HG02870 (cell line): ENCODE results near the gene PLEKHA1.

Experiments used
- ATAC-seq: cut with Tn5 transposase; IDR thresholded peaks from one replicate; pipeline ENCODE4 v1.9.1; 2021; ENCODE audit warnings: mild to moderate bottlenecking, moderate library complexity; ENCODE audit not compliant: unreplicated experiment

PLEKHA1 gene

GRCh38 chr10:122459561-122460273 lies 85.2 kb downstream of the PLEKHA1 start:
- no peak for ATAC-seq

GRCh38 chr10:122460891-122461293 lies 86.4 kb downstream of the PLEKHA1 start:
- ATAC-seq = no peak

GRCh38 chr10:122461367-122461728 lies 86.8 kb downstream of the PLEKHA1 start, which contains the start of gene HTRA1:
Gene HTRA1, plus strand, starts transcription at chr10:122461553. Its CDS starts 100 bp downstream, at chr10:122461653.
- no peak for ATAC-seq

GRCh38 chr10:122461729-122462532 lies 87.4 kb downstream of the PLEKHA1 start:
- no peak for ATAC-seq

GRCh38 chr10:122462533-122463465 lies 88.3 kb downstream of the PLEKHA1 start:
- ATAC-seq = no peak

GRCh38 chr10:122463466-122464249 lies 89.2 kb downstream of the PLEKHA1 start:
- no peak for ATAC-seq

- no peak for ATAC-seq
Observed at GRCh38 chr10:122464250-122464510, 89.7 kb downstream of the PLEKHA1 start.

GRCh38 chr10:122464586-122464985 lies 90.1 kb downstream of the PLEKHA1 start:
- no peak for ATAC-seq

GRCh38 chr10:122465401-122466040 lies 91.0 kb downstream of the PLEKHA1 start:
- no peak for ATAC-seq

- ATAC-seq = no peak
Observed at GRCh38 chr10:122466951-122467381, 92.5 kb downstream of the PLEKHA1 start.

- ATAC-seq = no peak
Observed at GRCh38 chr10:122467701-122468100, 93.2 kb downstream of the PLEKHA1 start.

- ATAC-seq = no peak
Observed at GRCh38 chr10:122468307-122468925, 93.9 kb downstream of the PLEKHA1 start.

GRCh38 chr10:122468926-122469781 lies 94.6 kb downstream of the PLEKHA1 start:
- no peak for ATAC-seq

- no peak for ATAC-seq
Observed at GRCh38 chr10:122469848-122470247, 95.3 kb downstream of the PLEKHA1 start.

GRCh38 chr10:122471531-122472177 lies 97.1 kb downstream of the PLEKHA1 start:
- ATAC-seq = no peak

GRCh38 chr10:122473116-122473515 lies 98.6 kb downstream of the PLEKHA1 start:
- ATAC-seq = no peak

- no peak for ATAC-seq
Observed at GRCh38 chr10:122474131-122474818, 99.8 kb downstream of the PLEKHA1 start.

- ATAC-seq = no peak
Observed at GRCh38 chr10:122475100-122475499, 100.6 kb downstream of the PLEKHA1 start.
